Measurements from ENCODE around the gene CT45A7.
"Not testable (repeated sequence)": the region's sequence is repeated elsewhere in the genome, so short reads cannot be mapped to it uniquely, and the experiment has no call there.

Gene CT45A7

GRCh38 chrX:135837180-135837579, at the start of gene CT45A7:
TSS of gene CT45A7 (minus strand) at chrX:135837280. CDS start at chrX:135833533, 3,747 bp downstream.
- H3K36me3 Mint-ChIP-seq; H3K27me3 Mint-ChIP-seq; H3K4me1 Mint-ChIP-seq; H3K27ac Mint-ChIP-seq; H3K9me3 Mint-ChIP-seq; DNase-seq (ENCODE audit: low spot score in 2 of 2); ATAC-seq (ENCODE audit: low read depth); H3K4me3 Mint-ChIP-seq: not testable (repeated sequence)

GRCh38 chrX:135882741-135883140, 45.7 kb upstream of the CT45A7 start:
- DNase-seq (ENCODE audit: low spot score in 2 of 2); H3K36me3 Mint-ChIP-seq; H3K27ac Mint-ChIP-seq; H3K4me1 Mint-ChIP-seq; ATAC-seq (ENCODE audit: low read depth); H3K27me3 Mint-ChIP-seq; H3K9me3 Mint-ChIP-seq; H3K4me3 Mint-ChIP-seq: not testable (repeated sequence)

GRCh38 chrX:135871712-135872111, 34.6 kb upstream of the CT45A7 start, which contains the start of gene CT45A9:
TSS of gene CT45A9 (minus strand) at chrX:135871812. CDS start at chrX:135868061, 3,751 bp downstream.
- H3K4me1 Mint-ChIP-seq; H3K27ac Mint-ChIP-seq; ATAC-seq (ENCODE audit: low read depth); DNase-seq (ENCODE audit: low spot score in 2 of 2); H3K36me3 Mint-ChIP-seq; H3K9me3 Mint-ChIP-seq; H3K4me3 Mint-ChIP-seq; H3K27me3 Mint-ChIP-seq: not testable (repeated sequence)

GRCh38 chrX:135854438-135854837, 17.4 kb upstream of the CT45A7 start, which contains the start of gene CT45A8:
TSS of gene CT45A8 (minus strand) at chrX:135854538. CDS start at chrX:135850783, 3,755 bp downstream.
- H3K27ac Mint-ChIP-seq; DNase-seq (ENCODE audit: low spot score in 2 of 2); H3K9me3 Mint-ChIP-seq; H3K27me3 Mint-ChIP-seq; H3K36me3 Mint-ChIP-seq; H3K4me1 Mint-ChIP-seq; H3K4me3 Mint-ChIP-seq; ATAC-seq (ENCODE audit: low read depth): not testable (repeated sequence)

- not testable (repeated sequence) for H3K27me3 Mint-ChIP-seq; ATAC-seq (ENCODE audit: low read depth); H3K4me3 Mint-ChIP-seq; DNase-seq (ENCODE audit: low spot score in 2 of 2); H3K4me1 Mint-ChIP-seq; H3K9me3 Mint-ChIP-seq; H3K36me3 Mint-ChIP-seq; H3K27ac Mint-ChIP-seq
Measured at GRCh38 chrX:135819912-135820311, 17.2 kb downstream of the CT45A7 start, which contains the start of gene CT45A2. TSS of gene CT45A2 (minus strand) at chrX:135820012. CDS start at chrX:135816265, 3,747 bp downstream.

- H3K4me1 Mint-ChIP-seq; H3K36me3 Mint-ChIP-seq; H3K27me3 Mint-ChIP-seq; H3K27ac Mint-ChIP-seq; H3K9me3 Mint-ChIP-seq; DNase-seq (ENCODE audit: low spot score in 2 of 2); H3K4me3 Mint-ChIP-seq; ATAC-seq (ENCODE audit: low read depth): not testable (repeated sequence)
Measured at GRCh38 chrX:135802687-135803086, 34.4 kb downstream of the CT45A7 start, which contains the start of gene CT45A6. TSS of gene CT45A6 (minus strand) at chrX:135802787. CDS start at chrX:135798993, 3,794 bp downstream.

- not testable (repeated sequence) for H3K4me3 Mint-ChIP-seq; H3K36me3 Mint-ChIP-seq; DNase-seq (ENCODE audit: low spot score in 2 of 2); H3K4me1 Mint-ChIP-seq; H3K27ac Mint-ChIP-seq; H3K27me3 Mint-ChIP-seq; H3K9me3 Mint-ChIP-seq; ATAC-seq (ENCODE audit: low read depth)
Measured at GRCh38 chrX:135785403-135785802, 51.7 kb downstream of the CT45A7 start, which contains the start of gene CT45A5. TSS of gene CT45A5 (minus strand) at chrX:135785503. CDS start at chrX:135781729, 3,774 bp downstream.

Measured in memory B cell (primary cell).